ENCODE data around the gene MYF6.

DNA sequence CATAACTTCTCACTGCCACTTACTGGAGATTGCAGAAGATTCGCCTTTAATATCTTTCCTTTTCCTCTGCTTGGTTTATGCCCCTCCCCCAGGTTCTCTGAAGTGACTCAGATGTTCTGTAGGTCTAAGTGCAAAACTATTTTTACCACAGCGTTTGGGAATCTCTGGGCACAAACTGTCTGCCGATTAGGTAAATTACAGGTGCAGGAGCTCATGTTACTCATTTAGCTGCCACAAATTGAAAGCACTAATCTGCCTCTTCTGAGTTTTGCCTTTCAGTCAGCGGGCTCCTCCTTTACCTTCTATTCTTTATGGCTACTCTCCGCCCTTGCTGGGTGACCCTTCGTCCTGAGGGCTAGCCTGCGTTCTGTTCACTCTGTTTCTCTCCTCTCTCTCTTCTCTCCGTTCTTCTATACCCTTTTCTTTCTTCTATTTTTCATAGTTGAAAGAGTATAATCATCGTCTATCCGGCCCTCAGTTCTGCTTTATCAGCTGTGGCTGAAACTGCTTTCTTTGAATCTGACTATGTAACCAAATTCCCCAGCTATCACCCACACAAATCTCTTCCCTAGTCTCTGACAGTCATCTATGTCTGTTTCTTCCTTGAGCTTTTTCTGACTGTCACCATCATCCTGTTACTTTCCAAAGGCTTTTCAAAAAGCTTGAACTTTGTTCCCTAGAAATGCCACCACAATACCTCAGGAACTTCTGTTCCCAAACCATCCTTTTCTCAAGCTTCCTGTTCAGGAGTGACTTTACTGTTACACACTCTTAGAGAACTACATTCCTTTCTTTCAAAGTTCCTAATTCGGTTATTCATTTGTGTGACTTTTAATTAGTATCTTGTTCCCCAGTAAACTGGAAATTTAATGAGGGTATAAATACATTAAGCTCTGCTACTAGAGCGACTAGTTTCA lies 4.3 kb upstream of the MYF6 start:
- TF ChIP-seq, protein P1, sequence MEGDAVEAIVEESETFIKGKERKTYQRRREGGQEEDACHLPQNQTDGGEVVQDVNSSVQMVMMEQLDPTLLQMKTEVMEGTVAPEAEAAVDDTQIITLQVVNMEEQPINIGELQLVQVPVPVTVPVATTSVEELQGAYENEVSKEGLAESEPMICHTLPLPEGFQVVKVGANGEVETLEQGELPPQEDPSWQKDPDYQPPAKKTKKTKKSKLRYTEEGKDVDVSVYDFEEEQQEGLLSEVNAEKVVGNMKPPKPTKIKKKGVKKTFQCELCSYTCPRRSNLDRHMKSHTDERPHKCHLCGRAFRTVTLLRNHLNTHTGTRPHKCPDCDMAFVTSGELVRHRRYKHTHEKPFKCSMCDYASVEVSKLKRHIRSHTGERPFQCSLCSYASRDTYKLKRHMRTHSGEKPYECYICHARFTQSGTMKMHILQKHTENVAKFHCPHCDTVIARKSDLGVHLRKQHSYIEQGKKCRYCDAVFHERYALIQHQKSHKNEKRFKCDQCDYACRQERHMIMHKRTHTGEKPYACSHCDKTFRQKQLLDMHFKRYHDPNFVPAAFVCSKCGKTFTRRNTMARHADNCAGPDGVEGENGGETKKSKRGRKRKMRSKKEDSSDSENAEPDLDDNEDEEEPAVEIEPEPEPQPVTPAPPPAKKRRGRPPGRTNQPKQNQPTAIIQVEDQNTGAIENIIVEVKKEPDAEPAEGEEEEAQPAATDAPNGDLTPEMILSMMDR (conservative IDR thresholded peaks at IDR 0.05): no peak
- TF ChIP-seq EZH2 (IDR thresholded peaks at IDR 0.05; ENCODE audit: low read depth): no peak
